GM21576 (cell line): ENCODE measurements around the gene NDN.
"Not testable (repeated sequence)": the region's sequence is repeated elsewhere in the genome, so short reads cannot be mapped to it uniquely, and the experiment has no call there.

ENCODE experiments used
- ATAC-seq: cut with Tn5 transposase; IDR thresholded peaks from one replicate; pipeline ENCODE4 v1.9.1; 2021; ENCODE audit warnings: mild to moderate bottlenecking, moderate library complexity; ENCODE audit not compliant: unreplicated experiment

Gene NDN, protein sequence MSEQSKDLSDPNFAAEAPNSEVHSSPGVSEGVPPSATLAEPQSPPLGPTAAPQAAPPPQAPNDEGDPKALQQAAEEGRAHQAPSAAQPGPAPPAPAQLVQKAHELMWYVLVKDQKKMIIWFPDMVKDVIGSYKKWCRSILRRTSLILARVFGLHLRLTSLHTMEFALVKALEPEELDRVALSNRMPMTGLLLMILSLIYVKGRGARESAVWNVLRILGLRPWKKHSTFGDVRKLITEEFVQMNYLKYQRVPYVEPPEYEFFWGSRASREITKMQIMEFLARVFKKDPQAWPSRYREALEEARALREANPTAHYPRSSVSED

DNA sequence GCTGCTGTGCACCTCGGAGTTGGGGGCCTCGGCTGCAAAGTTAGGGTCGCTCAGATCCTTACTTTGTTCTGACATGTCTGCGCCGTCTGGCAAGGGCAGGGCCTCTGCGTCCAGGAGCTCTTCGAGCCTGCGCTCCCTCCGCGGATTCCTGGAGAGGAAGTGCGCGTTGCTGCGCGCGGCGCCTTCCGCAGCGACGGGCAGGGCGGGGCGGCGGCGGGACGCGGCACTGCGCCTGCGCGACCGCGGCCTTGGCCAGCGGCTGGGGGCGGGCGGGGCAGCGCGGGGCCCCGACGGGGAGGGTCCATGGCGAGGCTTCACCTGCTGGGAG lies at the start of gene NDN:
NDN (minus strand) TSS at position 163 of the 328 bp plus-strand sequence; CDS start at position 75, 88 bp downstream.
- ATAC-seq = no peak

DNA sequence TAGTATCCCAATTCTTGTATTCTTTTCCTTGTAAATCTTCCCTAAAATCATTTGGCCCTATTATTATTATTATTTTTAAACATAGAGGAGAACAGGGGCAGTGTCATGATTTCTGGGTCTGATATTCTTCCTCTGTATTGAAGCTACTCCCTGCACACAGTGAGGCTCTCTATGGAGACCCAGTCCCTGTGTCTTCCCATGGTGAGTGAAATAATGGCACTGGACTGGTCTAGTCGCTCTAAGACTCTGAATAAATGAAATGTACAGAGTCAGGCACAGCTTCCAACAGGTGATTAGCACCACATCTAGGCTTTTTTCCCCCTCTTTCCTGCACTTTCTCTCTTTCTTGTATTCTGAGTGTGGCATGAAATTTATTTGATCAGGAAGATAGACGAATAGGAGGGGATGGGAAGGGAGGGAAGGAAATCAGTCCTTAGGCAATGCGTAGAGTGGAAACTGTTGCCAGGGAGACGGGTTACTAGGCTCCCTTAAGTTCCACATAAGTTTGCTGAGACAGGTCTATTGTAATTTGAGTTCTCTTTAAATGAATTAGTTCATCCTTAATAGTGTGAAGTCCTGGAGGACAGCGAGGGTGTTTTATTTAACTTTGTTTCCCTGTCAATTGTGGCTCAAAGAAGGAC lies 49.0 kb upstream of the NDN start:
- no peak for ATAC-seq

DNA sequence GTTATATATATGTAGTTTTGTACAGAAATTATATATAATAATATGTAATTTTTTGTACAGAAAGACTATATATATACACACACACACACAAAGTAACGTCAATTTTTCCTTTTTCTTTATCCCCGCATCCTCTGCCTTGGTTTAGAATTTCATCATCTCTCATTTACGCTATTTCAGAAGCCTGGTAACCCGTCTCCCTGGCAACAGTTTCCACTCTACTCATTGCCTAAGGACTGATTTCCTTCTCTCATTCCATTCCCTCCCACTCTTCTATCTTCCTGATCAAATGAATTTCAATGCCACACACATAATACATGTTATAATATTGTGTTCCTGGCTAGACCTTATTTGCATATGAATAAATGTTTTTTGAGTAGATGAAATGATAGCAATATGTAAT lies 47.8 kb upstream of the NDN start:
- ATAC-seq = no peak

DNA sequence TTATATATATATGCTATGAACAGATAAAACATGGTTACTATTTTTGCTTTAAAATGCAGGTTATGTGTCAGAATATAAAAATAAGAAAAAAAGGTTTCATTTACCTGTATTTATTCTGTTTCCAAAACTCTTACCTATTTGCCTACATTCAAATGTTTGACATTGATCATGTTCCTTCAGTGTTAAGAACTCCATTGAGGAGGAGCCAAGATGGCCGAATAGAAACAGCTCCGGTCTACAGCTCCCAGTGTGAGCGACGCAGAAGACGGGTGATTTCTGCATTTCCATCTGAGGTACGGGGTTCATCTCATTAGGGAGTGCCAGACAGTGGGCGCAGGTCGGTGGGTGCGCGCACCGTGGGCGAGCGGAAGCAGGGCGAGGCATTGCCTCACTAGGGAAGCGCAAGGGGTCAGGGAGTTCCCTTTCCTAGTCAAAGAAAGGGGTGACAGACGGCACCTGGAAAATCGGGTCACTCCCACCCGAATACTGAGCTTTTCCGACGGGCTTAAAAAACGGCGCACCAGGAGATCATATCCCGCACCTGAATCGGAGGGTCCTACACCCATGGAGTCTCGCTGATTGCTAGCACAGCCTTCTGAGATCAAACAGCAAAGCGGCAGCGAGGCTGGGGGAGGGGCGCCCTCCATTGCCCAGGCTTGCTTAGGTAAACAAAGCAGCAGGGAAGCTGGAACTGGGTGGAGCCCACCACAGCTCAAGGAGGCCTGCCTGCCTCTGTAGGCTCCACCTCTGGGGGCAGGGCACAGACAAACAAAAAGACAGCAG lies 27.0 kb upstream of the NDN start:
- not testable (repeated sequence) for ATAC-seq

DNA sequence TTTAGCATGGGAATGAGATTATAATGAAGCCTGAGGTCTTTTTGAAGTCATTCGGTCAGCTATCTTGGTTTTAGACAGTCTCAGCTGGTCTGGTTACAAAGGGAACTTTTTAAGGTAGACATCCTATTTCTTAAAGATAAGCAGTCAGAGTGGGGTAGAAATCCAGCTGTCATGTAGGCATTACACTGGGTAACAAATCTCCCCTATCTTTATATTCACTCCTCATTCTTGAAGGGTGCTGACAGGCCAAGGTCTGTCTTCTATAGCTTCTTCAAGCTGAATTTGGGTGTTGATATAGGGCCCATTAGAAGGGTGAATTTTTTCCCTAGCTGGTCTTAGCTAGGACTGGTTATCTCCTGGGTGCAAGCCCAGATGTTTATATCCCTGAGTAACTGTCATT lies 21.2 kb upstream of the NDN start:
- ATAC-seq = no peak

DNA sequence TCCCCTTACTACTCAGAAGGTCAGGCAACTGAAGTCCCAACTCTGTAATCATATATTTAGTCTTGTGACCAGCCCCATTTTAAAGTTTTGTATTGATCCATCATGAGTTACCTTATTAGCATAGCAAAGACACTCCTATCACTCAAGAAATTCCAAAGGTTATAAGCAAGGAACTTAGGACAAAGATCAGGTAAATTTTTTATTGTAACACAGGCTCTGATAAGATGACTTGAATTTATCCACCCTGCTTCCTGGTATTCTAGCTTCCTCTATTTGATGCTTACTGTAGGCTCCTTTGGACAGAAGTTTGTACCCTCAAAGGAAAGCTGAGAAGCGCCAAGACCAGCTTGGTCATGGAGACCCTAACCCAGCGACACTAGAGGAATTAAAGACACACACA lies 8.2 kb upstream of the NDN start:
- ATAC-seq = no peak

DNA sequence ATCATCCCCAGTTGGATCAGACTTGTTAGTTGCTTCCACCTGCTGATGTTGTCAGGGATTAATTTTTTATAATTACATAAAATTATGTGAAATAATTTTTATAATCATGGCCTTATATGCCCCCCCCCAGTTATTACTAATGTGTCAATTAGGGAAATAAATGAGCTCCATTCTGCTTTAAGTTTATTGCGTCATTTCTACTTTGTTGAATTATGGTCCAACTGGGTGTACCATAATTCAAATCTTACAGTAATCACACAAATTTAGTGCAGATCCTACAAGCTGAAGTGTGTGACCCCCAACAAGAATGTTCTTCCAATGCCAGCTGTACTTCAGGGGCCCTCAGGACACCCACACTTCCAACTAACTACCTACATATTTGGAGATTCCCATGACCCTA lies 7.5 kb upstream of the NDN start:
- ATAC-seq = no peak

DNA sequence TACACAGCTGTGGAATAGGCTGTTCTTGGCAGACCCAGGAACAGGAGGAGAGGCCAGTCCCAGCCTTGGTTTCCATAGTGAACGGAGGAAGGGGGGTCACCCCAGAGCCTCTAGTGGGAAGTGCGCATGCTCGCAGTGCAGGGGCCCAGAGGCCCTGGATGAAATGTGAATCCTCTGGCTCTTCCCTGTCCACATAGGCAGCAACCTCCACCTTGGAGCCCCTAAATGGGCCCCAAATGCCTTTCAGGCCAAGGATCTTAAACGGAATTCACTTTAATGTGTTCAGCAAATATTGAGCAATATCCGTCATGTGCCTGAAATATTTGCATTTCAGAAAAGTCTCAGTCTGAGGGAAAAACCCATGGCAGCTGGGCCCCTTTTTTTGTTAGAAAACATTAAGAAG lies 3.3 kb upstream of the NDN start:
- no peak for ATAC-seq

DNA sequence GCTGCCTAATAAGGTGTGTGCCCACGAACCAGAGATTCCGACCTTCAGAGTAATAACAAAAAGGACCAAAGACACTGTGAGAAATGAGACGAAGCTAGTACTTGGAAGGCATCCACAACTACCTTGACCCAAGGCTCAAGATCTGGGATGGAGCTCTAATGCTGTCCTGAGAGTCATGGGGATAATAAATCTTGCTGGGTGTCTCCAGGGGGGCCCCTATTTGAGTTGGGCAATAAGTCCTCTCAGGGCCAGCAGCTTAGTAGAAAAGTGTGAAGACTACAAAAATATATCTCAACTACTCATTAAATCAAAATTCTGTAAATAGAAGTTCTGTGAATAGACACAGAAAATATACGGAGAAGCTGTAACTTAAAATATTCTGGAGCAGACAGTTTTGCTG lies 2.9 kb upstream of the NDN start:
- no peak for ATAC-seq

DNA sequence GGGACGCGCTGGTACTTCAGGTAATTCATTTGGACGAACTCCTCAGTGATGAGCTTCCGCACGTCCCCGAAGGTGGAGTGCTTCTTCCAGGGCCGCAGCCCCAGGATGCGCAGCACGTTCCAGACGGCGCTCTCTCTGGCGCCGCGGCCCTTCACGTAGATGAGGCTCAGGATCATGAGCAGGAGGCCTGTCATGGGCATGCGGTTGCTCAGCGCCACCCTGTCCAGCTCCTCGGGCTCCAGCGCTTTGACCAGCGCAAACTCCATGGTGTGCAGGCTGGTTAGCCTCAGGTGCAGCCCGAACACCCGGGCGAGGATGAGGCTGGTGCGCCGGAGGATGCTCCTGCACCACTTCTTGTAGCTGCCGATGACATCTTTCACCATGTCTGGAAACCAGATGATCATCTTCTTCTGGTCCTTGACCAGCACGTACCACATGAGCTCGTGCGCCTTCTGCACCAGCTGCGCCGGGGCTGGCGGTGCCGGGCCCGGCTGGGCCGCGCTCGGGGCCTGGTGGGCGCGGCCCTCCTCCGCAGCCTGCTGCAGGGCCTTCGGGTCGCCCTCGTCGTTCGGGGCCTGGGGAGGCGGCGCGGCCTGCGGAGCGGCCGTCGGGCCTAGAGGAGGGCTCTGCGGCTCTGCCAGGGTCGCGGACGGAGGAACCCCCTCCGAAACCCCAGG lies 501 bp downstream of the NDN start:
- ATAC-seq = no peak

DNA sequence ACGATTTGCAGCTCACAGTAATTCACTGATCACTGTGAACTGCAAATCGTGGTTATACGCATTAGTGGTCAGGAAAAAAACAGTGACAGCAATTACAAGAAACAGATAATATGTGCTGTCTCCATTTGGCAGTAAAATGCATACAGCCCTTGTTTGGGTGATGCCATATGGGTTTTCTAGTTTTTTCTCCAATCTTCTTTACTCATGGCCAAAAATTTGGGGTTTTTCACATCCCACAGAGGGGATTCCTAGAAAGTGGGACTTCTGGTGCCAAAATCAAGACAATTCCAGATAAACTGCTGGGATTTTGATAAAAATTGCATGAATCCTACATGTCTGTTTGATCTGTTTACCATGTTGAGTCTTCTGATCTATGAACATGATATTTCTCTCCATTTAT lies 15.6 kb downstream of the NDN start:
- no peak for ATAC-seq

DNA sequence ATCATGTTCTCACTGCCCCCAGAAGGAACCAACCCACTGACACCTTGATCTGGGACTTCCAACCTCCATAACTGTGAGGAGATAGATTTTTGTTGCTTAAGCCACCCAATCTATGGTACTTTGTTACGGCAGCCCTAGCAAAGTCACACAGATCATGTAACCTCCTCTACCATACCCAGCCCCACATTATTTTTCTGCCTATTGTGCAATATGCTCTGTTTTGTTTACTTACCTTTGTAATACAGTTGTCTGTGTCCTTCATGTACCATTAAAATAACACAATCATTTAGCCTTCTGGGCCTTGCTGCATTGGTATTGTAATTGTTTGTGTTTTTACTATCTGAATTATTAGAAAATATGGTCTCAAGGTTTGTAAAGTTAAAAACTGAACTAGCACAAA lies 16.1 kb downstream of the NDN start:
- no peak for ATAC-seq

DNA sequence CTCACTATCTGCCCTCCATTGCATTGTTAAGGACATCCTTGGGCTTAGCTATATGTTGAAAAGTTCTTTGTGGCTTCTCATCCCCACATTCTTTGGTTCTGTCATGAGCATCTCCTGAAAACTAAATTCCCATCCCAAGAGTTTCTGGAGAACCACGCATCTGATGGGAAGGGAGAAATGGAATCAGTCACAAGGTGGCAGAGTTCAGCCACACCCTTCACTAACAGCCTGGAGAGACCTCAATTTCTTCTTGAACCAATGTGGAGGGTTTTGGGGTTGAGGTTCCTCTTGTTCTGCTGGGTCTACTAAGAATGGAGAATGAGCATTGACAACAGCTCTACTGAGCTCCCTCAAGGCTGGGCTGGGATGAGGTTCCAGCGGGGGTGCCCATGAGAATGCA lies 23.9 kb downstream of the NDN start:
- no peak for ATAC-seq

DNA sequence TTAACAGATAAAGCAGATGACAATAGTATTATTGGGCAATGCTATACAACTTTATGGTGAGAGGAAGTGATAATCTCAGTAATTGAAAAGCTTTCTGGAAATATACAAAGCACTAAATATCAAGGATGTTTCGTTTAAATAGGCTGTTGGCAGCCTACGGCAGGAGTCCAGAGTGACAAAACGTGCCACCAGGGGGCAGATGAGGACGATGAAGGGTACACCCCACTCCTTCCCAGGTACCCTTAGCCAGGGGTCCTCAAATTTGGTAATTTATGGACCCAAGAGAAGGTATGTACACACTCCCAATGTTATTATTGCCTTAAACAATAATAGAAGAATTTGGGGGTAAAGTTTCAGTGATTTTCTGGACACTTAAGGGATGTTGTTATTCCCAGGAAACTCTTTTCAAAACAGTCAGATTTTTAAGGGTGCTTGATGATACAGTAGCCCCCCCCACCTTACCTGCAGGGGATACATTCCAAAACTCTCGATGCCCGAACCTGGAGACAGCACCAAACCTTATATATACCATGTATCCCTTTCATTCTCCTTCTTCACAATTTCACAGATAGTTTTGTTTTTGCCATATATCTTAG lies 38.1 kb downstream of the NDN start:
- ATAC-seq = no peak

DNA sequence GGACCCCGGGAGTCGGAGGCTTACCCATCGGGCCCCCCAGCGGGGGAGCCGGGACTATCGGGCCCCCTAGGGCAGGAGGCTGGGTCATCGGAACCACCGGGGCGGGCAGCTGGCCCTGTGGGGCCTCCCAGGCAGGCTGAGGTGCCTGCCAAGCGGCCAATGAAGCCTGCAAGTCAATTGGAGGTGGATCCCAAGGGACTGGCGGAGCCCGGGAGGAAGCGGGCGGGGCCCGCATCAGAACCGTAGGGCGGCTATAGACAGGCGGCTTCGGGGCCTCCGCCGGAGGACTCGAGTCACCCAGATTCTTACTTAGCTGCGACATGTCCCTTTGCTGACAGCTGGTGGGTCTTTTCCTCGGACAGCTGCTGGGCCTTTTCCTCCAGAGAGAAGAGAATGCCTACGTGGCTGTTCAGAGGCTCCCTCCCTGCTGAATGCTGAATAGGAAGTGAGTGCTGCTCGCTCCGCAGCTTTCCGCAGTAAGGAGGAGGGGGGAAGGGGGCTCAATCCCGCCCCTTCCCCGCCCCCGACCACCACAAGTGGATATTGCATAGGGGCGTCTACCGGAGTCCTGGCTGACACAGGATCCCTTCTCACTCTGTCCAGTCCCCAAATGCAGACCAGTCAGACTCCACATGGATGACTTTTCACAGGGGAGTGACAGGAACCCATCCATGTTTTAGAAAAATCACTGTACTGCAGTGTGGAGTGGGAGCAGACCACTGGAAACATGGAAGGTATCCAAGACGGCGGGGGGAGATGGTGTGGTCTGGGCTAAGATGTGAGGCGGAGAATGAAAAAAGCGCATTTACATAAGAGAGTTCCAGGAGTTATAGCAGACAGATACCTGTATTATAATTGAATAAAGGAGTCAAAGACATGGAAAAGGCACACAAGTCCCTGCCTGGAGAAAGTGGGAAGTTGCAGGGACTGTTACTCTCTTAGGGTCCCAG lies 39.4 kb downstream of the NDN start, which contains the start of gene MAGEL2:
MAGEL2 (minus strand) TSS at position 447 of the 950 bp plus-strand sequence; CDS start at position 322, 125 bp downstream.
- no peak for ATAC-seq

DNA sequence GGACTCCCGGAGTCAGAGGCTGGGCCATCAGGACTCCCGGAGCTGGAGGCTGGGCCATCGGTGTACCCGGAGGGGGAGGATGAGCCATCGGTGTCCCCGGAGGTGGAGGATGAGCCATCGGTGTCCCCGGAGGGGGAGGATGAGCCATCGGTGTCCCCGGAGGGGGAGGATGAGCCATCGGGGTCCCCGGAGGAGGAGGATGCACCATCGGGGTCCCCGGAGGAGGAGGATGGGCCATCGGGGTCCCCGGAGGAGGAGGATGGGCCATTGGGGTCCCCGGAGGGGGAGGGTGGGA lies 40.2 kb downstream of the NDN start:
- no peak for ATAC-seq

DNA sequence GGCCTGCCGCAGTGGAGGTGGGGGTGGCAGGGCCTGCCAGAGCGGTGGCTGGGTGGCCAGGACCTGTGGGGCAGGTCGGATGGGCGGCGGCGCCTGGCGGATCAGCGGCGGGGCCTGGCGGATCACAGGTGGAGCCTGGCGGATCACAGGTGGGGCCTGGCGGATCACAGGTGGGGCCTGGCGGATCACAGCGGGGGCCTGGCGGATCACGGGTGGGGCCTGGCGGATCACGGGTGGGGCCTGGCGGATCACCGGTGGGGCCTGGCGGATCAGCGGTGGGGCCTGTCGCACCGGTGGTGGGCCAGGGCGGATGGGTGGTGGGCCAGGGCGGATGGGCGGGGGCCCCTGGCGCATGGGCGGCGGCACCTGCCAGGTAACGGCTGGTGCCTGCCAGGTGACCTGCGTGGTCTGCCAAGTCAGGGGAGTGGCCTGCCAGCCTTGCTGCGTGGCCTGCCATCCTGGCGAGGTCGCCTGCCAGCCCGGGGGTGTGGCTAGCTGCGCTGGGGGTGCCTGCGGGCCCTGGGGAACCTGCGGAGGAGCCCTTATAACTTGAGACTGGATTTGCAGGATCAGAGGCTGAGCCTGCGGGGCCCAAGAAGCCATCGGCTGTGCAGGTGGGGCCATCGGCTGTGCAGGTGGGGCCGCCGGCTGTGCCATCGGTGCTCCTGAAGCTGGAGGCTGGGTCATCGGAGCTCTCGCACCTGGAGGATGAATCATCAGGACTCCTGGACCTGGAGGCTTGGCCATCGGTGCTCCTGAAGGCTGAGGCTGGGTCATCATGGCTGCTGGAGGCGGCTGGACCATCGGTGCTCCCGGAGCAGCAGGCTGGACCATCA lies 40.7 kb downstream of the NDN start:
- ATAC-seq = no peak

DNA sequence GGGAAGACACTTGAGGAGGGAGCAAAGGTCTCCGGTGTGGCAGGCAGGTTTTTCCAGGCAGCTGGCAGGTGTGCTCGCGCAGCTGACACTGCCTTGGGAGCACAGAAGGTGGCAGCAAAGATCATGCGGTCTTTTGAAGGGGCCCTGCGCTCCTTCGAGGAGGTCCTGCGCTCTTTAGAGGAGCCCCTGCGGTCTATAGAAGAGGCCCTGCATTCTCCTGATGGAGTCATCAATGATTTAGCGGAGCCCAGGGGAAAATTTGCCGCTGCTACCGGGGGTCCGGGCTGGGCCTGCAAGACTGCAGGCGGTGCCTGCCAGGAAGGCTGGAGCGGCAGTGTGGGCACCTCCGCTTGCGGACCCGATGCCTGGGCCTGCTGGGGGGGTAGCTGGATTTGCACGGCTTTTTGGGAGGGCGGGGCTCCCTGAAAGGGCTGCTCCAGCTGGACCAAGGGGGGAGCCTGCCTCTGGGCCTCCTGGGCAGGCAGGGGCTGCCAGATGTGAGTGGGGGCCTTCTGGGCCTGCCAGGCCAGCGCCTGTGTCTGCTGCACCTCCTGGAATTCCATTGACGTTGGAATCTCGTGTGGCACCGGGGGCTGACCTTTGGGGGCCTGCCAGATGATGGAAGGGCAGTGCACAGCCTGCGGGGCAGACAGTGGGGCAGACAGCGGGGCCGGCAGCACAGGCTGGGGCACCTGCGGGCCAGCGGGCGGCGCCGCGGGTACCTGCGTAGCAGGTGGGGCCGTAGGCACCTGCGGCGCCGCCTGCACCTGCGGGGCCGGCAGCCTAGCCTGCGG lies 41.5 kb downstream of the NDN start:
- no peak for ATAC-seq
